GM12878 (cell line): ENCODE data around the gene PATL2. TPM values are rescaled to one million over a fixed set of nuclear protein-coding genes. Genes with fewer than 3 reads are reported as not detected.
A peak's percentile ranks its signal among the peaks of the same experiment; 100 is the strongest.

Source experiments
- BMI1 ChIP-seq: fragments of 450-650 bp; IDR thresholded peaks from 2 replicates; pipeline ENCODE4 v1.6.1; 2016; ENCODE audit warnings: mild to moderate bottlenecking, moderate library complexity, borderline replicate concordance
- HDAC6 ChIP-seq: fragments of 200-600 bp; sonication (generic); IDR thresholded peaks from one replicate; pipeline ENCODE4 v1.8.0; 2017; ENCODE audit warnings: antibody characterized with exemption; ENCODE audit not compliant: unreplicated experiment
- IKZF1 ChIP-seq: fragments of 450-650 bp; conservative IDR thresholded peaks from 2 replicates; pipeline ENCODE4 v1.6.1; 2017; ENCODE audit warnings: antibody characterized with exemption, mild to moderate bottlenecking
- IKZF2 ChIP-seq, 2 experiments: fragments of 450-650 bp; IDR thresholded peaks; 2 replicates each; pipeline ENCODE4 v1.6.1; 2017; ENCODE audit warnings: mild to moderate bottlenecking in 2 of 2, moderate library complexity in 2 of 2
- PAX8 ChIP-seq: fragments of 450-650 bp; IDR thresholded peaks from 2 replicates; pipeline ENCODE4 v1.6.1; 2017; ENCODE audit warnings: mild to moderate bottlenecking, moderate library complexity
- SIN3A ChIP-seq: IDR thresholded peaks from 2 replicates; pipeline ENCODE4 v1.6.1; 2012; ENCODE audit warnings: low read depth, low read length, improper control_type of control experiment
- STAT1 ChIP-seq: fragments of 450-650 bp; conservative IDR thresholded peaks from 2 replicates; pipeline ENCODE4 v1.6.1; 2014; ENCODE audit warnings: antibody characterized with exemption, mild to moderate bottlenecking
- TAF1 ChIP-seq: IDR thresholded peaks from 2 replicates; pipeline ENCODE4 v1.6.1; 2011; ENCODE audit warnings: mild to moderate bottlenecking, low read depth, low read length, borderline replicate concordance
- TARDBP ChIP-seq: IDR thresholded peaks from 2 replicates; pipeline ENCODE4 v1.6.1; 2016; ENCODE audit warnings: borderline replicate concordance
- ZNF384 ChIP-seq: IDR thresholded peaks from 2 replicates; pipeline ENCODE4 v1.6.1; 2012; ENCODE audit warnings: low read depth, mild to moderate bottlenecking, low read length, improper control_type of control experiment, borderline replicate concordance
- ZNF622 ChIP-seq: fragments of 450-650 bp; IDR thresholded peaks from 2 replicates; pipeline ENCODE4 v1.6.1; 2017; ENCODE audit warnings: mild to moderate bottlenecking, inconsistent platforms
- polyA plus RNA-seq, 11 experiments: library from polyadenylated mRNA; depleted of rRNA in 4 of 11; unstranded in 6 of 11; stranded (reverse) in 5 of 11; fragments of >200 nt; fragmentation: Nextera tagmentation in 4 of 11; fragmentation: Illumina TruSeq in 1 of 11; extraction: Ambion mirVana in 4 of 11; extraction: Trizol in 1 of 11; gene quantifications; 1 replicate in 1 of 11; 2 replicates in 10 of 11; pipeline versions ENCODE4 v1.2.1 to v1.2.3, GENCODE V29; 2011 to 2016; ENCODE audit warnings: inconsistent platforms in 2 of 11, missing spikeins in 2 of 11, low read depth in 1 of 11
- total RNA-seq, 4 experiments: library from RNA; depleted of rRNA in 3 of 4; stranded (reverse); fragments of >200 nt in 3 of 4; fragmentation: Illumina TruSeq in 1 of 4; extraction: Trizol in 1 of 4; gene quantifications; 2 replicates each; pipeline versions ENCODE4 v1.2.1 to v1.2.3, GENCODE V29; 2013 to 2021
- TF ChIP-seq, protein P1 (sequence below): IDR thresholded peaks from 2 replicates; pipeline ENCODE4 v1.6.1; 2011; ENCODE audit warnings: borderline replicate concordance, low read depth, mild to moderate bottlenecking, moderate library complexity, low read length; ENCODE audit not compliant: insufficient read depth, poor library complexity, severe bottlenecking
- TF ChIP-seq, protein P2 (sequence below): IDR thresholded peaks from 2 replicates; pipeline ENCODE4 v1.6.1; 2011; ENCODE audit warnings: mild to moderate bottlenecking, low read depth, low read length, moderate library complexity; ENCODE audit not compliant: insufficient replicate concordance
- TF ChIP-seq, protein P3 (sequence below): fragments of 450-650 bp; IDR thresholded peaks from 2 replicates; pipeline ENCODE4 v1.6.1; 2016; ENCODE audit warnings: mild to moderate bottlenecking
- TF ChIP-seq, protein P4 (sequence below): fragments of 450-650 bp; IDR thresholded peaks from 2 replicates; pipeline ENCODE4 v1.6.1; 2017; ENCODE audit warnings: mild to moderate bottlenecking, low read depth, inconsistent platforms; ENCODE audit not compliant: poor library complexity, severe bottlenecking
- TF ChIP-seq, protein P5 (sequence below): IDR thresholded peaks from 2 replicates; pipeline ENCODE4 v1.6.1; 2012; ENCODE audit warnings: low read depth, low read length, improper control_type of control experiment
- TF ChIP-seq, protein P6 (sequence below): IDR thresholded peaks from 2 replicates; pipeline ENCODE4 v1.6.1; 2012; ENCODE audit warnings: improper control_type of control experiment, low read depth, low read length; ENCODE audit not compliant: insufficient replicate concordance

The PATL2 gene
- total and polyA plus RNA-seq, 10 of the 15 experiments (the other 5 are each of a cell fraction or from before 2014, with no cell fraction given), result 4.2 to 16.2 (median 12.1) TPM

DNA sequence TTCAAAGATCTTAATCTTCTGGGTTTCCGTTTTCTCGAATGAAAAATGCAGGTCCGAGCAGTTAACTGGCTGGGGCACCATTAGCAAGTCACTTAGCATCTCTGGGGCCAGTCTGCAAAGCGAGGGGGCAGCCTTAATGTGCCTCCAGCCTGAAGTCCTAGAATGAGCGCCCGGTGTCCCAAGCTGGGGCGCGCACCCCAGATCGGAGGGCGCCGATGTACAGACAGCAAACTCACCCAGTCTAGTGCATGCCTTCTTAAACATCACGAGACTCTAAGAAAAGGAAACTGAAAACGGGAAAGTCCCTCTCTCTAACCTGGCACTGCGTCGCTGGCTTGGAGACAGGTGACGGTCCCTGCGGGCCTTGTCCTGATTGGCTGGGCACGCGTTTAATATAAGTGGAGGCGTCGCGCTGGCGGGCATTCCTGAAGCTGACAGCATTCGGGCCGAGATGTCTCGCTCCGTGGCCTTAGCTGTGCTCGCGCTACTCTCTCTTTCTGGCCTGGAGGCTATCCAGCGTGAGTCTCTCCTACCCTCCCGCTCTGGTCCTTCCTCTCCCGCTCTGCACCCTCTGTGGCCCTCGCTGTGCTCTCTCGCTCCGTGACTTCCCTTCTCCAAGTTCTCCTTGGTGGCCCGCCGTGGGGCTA, at the start of gene PATL2, which contains the start of gene B2M (continued):
- TF ChIP-seq, protein P1, sequence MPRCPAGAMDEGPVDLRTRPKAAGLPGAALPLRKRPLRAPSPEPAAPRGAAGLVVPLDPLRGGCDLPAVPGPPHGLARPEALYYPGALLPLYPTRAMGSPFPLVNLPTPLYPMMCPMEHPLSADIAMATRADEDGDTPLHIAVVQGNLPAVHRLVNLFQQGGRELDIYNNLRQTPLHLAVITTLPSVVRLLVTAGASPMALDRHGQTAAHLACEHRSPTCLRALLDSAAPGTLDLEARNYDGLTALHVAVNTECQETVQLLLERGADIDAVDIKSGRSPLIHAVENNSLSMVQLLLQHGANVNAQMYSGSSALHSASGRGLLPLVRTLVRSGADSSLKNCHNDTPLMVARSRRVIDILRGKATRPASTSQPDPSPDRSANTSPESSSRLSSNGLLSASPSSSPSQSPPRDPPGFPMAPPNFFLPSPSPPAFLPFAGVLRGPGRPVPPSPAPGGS, result peak; percentile 62
- TF ChIP-seq, protein P2, sequence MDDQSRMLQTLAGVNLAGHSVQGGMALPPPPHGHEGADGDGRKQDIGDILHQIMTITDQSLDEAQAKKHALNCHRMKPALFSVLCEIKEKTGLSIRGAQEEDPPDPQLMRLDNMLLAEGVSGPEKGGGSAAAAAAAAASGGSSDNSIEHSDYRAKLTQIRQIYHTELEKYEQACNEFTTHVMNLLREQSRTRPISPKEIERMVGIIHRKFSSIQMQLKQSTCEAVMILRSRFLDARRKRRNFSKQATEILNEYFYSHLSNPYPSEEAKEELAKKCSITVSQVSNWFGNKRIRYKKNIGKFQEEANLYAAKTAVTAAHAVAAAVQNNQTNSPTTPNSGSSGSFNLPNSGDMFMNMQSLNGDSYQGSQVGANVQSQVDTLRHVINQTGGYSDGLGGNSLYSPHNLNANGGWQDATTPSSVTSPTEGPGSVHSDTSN, result no peak
- TF ChIP-seq, protein P3, sequence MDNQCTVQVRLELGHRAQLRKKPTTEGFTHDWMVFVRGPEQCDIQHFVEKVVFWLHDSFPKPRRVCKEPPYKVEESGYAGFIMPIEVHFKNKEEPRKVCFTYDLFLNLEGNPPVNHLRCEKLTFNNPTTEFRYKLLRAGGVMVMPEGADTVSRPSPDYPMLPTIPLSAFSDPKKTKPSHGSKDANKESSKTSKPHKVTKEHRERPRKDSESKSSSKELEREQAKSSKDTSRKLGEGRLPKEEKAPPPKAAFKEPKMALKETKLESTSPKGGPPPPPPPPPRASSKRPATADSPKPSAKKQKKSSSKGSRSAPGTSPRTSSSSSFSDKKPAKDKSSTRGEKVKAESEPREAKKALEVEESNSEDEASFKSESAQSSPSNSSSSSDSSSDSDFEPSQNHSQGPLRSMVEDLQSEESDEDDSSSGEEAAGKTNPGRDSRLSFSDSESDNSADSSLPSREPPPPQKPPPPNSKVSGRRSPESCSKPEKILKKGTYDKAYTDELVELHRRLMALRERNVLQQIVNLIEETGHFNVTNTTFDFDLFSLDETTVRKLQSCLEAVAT, result peak; percentile 99
- TF ChIP-seq IKZF2 (IDR thresholded peaks at IDR 0.05), result peak; percentile 7 to 21; a peak in 2 of 4 replicates
- TF ChIP-seq BMI1, result no peak
- TF ChIP-seq, protein P4, sequence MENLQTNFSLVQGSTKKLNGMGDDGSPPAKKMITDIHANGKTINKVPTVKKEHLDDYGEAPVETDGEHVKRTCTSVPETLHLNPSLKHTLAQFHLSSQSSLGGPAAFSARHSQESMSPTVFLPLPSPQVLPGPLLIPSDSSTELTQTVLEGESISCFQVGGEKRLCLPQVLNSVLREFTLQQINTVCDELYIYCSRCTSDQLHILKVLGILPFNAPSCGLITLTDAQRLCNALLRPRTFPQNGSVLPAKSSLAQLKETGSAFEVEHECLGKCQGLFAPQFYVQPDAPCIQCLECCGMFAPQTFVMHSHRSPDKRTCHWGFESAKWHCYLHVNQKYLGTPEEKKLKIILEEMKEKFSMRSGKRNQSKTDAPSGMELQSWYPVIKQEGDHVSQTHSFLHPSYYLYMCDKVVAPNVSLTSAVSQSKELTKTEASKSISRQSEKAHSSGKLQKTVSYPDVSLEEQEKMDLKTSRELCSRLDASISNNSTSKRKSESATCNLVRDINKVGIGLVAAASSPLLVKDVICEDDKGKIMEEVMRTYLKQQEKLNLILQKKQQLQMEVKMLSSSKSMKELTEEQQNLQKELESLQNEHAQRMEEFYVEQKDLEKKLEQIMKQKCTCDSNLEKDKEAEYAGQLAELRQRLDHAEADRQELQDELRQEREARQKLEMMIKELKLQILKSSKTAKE, result peak; percentile 20
- TF ChIP-seq TARDBP, result no peak
- peak; percentile 98 for TF ChIP-seq TAF1
- no peak for TF ChIP-seq STAT1
- TF ChIP-seq, protein P5, sequence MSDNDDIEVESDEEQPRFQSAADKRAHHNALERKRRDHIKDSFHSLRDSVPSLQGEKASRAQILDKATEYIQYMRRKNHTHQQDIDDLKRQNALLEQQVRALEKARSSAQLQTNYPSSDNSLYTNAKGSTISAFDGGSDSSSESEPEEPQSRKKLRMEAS, result no peak; the same call in none of the 2 replicates
- no peak for TF ChIP-seq ZNF384
- peak; percentile 97 for TF ChIP-seq HDAC6
- no peak for TF ChIP-seq ZNF622
- peak; percentile 10; the same call in 1 of the 2 replicates for TF ChIP-seq SIN3A
- TF ChIP-seq PAX8, result 0 out of 2 replicates have a peak, but pooled peaks have one; percentile 83
- peak; percentile 47 for TF ChIP-seq IKZF1
- TF ChIP-seq, protein P6, sequence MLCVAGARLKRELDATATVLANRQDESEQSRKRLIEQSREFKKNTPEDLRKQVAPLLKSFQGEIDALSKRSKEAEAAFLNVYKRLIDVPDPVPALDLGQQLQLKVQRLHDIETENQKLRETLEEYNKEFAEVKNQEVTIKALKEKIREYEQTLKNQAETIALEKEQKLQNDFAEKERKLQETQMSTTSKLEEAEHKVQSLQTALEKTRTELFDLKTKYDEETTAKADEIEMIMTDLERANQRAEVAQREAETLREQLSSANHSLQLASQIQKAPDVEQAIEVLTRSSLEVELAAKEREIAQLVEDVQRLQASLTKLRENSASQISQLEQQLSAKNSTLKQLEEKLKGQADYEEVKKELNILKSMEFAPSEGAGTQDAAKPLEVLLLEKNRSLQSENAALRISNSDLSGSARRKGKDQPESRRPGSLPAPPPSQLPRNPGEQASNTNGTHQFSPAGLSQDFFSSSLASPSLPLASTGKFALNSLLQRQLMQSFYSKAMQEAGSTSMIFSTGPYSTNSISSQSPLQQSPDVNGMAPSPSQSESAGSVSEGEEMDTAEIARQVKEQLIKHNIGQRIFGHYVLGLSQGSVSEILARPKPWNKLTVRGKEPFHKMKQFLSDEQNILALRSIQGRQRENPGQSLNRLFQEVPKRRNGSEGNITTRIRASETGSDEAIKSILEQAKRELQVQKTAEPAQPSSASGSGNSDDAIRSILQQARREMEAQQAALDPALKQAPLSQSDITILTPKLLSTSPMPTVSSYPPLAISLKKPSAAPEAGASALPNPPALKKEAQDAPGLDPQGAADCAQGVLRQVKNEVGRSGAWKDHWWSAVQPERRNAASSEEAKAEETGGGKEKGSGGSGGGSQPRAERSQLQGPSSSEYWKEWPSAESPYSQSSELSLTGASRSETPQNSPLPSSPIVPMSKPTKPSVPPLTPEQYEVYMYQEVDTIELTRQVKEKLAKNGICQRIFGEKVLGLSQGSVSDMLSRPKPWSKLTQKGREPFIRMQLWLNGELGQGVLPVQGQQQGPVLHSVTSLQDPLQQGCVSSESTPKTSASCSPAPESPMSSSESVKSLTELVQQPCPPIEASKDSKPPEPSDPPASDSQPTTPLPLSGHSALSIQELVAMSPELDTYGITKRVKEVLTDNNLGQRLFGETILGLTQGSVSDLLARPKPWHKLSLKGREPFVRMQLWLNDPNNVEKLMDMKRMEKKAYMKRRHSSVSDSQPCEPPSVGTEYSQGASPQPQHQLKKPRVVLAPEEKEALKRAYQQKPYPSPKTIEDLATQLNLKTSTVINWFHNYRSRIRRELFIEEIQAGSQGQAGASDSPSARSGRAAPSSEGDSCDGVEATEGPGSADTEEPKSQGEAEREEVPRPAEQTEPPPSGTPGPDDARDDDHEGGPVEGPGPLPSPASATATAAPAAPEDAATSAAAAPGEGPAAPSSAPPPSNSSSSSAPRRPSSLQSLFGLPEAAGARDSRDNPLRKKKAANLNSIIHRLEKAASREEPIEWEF, result no peak
